ENCODE data around the gene ABL1.

The ABL1 gene

DNA sequence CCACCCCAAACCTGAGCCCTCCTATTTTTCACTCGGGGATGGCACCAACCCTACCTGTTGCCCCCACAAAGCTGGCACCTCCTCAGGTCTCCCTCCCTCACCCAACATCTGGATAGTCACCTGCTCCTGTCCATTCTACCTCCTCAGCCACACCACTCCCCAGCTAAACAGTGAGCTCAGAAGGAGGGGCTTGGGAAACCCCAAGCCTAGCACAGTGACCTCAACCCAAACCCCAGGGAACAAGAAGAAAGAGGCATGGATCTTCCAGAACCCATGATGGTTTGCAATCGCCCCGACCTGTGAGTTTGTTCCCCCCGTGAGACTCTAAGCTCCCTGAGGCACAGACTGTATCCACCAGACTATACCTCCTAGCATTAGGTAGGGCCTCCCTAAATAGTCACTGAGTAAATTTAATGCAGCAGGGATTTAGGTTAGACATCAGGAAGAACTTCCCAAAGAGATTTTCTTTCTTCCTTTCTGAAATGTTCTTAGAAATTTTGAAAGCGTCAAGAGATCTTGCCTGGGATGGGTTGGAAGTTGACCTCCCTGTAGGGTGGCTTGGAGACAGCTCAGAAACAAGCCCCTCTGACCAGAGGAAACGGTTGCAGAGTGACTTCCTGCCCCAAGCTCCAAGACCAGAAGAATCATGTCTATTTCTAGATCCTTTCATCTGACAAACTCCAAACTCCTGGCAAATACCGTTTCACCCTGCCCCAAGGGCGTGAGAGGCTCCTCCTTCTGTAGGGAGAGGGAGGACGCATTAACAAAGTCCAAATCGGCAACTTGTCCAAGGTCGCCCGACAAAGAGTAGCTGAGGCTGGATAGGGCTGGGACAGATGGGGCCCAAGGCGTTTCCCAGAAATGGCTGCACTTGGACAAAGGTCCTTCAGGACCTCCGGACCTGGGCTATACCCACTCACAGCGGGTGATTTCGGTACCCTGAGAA, 99.9 kb downstream of the ABL1 start:
- DNase-seq, result no peak

DNA sequence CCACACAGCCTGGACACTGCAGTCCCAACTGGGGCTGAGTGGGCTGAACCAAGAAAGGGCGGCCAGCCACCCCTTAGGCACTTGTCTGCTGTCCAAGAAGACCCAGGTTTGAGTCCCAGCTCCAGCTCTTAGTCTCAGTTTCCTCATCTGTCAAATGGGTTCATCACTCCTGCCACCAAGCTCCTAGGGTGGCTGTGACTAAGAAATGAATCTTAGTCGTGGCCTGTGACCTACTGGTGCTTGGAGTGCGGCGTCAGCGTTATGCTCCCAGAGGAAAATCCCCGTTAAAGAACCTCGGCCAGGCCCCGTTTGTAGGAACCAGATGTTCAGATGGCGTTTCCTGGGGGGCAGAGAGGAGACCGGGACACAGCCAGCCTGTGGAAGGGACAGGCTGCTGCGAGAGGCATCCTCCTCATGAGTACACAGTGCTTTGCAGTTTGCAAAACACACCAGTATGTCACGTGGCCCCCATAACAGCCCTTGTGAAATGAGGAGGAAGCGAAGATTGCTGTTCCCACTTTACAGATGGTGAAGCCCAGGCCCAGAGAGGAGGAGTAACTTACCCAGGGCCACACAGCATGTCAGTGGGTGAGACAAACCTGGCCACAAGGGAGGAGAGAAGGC, 100.7 kb downstream of the ABL1 start:
- no peak for DNase-seq

DNA sequence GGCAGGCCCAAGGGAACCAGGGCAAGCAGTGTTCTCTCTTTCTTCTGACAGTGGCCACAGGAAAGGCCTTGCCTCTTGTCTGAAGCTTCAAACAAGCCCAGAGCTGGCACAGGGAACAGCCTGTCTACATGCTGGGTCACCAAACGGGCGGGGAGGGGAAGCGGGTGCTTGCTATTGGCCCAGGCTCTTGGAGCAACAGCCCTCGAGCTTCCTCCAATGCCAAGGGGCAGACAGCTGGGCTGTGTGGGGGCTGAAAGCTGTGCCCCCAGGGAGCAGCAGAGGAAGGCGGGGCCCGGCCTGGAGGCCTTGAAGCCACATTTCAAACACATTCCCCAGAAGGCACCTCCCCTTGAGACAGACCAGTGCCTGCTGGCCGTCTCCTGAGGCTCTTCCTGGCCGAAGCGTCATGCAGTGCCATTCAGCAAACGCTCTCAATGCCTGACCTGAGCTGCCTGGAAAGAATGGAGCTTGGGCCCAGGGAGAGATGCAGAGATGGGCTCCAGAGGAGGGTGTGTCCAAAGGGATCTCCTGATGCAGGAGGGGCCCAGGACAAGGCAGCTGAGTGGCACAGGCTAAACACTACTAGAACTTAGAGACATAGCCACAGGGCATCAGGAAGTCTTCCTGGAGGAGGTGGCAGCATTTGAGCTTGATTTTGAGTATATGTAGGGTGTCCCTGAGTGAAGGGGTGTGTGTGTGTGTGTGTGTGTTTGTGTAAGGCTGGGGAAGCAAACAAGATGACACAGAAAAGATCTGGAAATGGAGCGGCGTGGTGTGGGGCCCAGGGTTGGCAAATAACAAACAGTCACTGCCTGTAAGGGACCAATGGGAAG, 101.4 kb downstream of the ABL1 start:
- DNase-seq, result no peak

Measured in DMS79 treated with DMSO at 0.1 percent for 48 hours (cell line).